Brain microvascular endothelial cell (primary cell): ENCODE data around the gene NXPH1.
A peak's percentile ranks its signal among the peaks of the same experiment; 100 is the strongest.

Experiments
- DNase-seq: peaks from one replicate; pipeline ENCODE4 v3.0.0-alpha.2; 2020
- H3K27ac ChIP-seq: fragments of 250-450 bp; sonication (Bioruptor Pico); 2 replicates; pipeline ENCODE4 v1.5.1; 2020; ENCODE audit warnings: mild to moderate bottlenecking, moderate library complexity
- H3K27me3 ChIP-seq: fragments of 250-450 bp; sonication (Bioruptor Pico); replicated peaks from 2 replicates; pipeline ENCODE4 v1.5.1; 2020; ENCODE audit warnings: mild to moderate bottlenecking
- H3K36me3 ChIP-seq: fragments of 250-450 bp; sonication (Bioruptor Pico); replicated peaks from 2 replicates; pipeline ENCODE4 v1.5.1; 2020; ENCODE audit warnings: mild to moderate bottlenecking
- H3K4me3 ChIP-seq: 2 replicates; pipeline ENCODE4 v1.5.1; 2011; ENCODE audit warnings: low read depth, mild to moderate bottlenecking, control low read depth, low read length, moderate library complexity
- in situ Hi-C: cut with HindIII; loops from 2 replicates; pipeline ENCODE4 v1.10.0; 2017; ENCODE audit warnings: low sequenced_read_pairs, low pct_ligation_motif_present
- TF ChIP-seq, protein P1 (sequence below): IDR thresholded peaks from 2 replicates; pipeline ENCODE4 v1.5.1; 2011; ENCODE audit warnings: low read depth, mild to moderate bottlenecking, moderate library complexity, low read length, control low read depth, inconsistent platforms; ENCODE audit errors: missing control alignments

NXPH1 gene

DNA sequence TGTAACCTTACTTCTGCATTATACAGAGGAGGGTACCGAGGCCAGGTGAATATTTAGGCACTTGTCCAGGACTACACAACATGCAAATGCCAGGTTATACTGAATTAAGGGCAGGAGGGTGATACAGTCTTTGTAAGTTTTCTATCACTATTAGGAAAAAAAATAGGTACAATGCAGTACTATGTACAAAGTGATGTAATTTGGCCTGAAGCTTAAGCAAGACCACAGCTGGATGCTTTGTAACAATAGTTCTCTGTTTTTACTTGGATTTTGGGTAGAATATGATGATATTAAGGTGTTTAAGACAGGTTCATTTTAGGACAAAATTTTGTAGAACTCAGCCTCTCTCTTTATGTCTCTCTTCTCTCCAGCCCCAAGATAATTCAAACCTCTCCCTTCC lies 2.8 kb upstream of the NXPH1 start:
- Histone ChIP-seq H3K4me3 (no peak overlapping the region), H3K36me3 (no peaks in the 10 kb centered on the region), H3K27me3 (peaks cover 30% of the 10 kb centered on the region), H3K27ac (no peak overlapping the region)
- DNase-seq, result no peak
- in situ Hi-C loops, result no loop called here
- TF ChIP-seq, protein P1, sequence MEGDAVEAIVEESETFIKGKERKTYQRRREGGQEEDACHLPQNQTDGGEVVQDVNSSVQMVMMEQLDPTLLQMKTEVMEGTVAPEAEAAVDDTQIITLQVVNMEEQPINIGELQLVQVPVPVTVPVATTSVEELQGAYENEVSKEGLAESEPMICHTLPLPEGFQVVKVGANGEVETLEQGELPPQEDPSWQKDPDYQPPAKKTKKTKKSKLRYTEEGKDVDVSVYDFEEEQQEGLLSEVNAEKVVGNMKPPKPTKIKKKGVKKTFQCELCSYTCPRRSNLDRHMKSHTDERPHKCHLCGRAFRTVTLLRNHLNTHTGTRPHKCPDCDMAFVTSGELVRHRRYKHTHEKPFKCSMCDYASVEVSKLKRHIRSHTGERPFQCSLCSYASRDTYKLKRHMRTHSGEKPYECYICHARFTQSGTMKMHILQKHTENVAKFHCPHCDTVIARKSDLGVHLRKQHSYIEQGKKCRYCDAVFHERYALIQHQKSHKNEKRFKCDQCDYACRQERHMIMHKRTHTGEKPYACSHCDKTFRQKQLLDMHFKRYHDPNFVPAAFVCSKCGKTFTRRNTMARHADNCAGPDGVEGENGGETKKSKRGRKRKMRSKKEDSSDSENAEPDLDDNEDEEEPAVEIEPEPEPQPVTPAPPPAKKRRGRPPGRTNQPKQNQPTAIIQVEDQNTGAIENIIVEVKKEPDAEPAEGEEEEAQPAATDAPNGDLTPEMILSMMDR, result no peak

DNA sequence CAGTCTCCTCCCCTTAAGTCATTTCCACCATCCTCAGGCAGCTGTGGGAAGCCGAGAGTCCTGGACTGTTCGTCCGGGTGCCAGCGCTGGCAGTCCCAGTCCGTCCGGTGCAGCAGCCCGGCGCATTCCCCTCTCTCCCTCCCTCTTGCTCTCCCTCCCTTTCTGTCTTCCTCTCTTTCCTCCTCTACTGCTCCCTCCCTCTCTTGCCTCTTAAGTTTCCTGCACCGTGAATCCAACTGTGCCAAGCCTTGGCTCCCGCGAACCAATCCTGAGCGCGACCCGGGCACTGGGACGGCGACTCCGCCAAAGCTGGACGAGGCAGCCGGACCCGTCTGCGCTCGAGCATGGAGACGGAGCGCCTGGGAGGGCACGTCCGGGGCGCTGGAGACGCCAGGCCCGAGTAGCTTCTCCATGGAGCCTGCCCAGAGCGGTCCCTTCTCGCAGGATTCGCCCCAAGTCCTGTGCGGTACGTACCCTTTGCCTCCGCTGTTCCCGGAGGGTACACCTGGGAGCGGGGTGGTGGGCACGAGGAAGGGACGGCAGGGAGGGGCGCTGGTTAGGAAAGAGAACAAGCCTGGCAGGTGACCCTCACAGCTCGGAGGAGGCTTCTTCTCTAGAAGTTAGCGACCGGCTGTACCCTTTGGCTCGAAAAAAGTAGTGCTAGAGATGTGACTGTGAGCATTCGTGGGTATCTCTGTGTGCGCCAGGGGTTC lies 1.0 kb downstream of the NXPH1 start:
- H3K4me3 ChIP-seq, result no peak overlapping the region
- no peak for DNase-seq
- no peak overlapping the region for H3K27ac ChIP-seq
- no peaks in the 10 kb centered on the region for H3K36me3 ChIP-seq
- in situ Hi-C loops, result no loop called here
- TF ChIP-seq, protein P1, result no peak
- peaks cover 43% of the 10 kb centered on the region for H3K27me3 ChIP-seq

DNA sequence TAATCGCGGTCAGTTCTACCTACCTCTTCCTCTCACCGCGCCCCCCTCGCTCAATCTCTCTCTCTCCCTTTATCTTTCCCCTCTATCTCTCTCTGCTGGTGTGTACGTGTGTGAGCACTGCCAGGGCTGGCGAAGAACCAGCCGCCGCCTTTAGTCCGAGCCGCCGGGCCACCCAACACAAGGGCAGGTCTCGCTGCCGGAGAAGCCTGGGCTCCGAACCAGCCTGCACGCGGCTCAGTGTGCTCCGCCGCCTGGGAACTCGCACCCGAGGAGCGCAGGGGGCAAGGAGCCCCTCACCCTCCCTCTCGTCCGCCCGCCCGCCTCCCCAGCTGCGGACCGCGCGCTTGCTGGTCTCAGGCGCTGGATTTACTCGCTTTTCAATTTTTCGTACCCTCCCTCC lies 1.7 kb downstream of the NXPH1 start:
- Histone ChIP-seq H3K27ac (no peak overlapping the region), H3K27me3 (peaks cover 43% of the 10 kb centered on the region), H3K4me3 (no peak overlapping the region), H3K36me3 (no peaks in the 10 kb centered on the region)
- TF ChIP-seq, protein P1, result no peak
- DNase-seq, result no peak
- in situ Hi-C loops, result no loop called here

DNA sequence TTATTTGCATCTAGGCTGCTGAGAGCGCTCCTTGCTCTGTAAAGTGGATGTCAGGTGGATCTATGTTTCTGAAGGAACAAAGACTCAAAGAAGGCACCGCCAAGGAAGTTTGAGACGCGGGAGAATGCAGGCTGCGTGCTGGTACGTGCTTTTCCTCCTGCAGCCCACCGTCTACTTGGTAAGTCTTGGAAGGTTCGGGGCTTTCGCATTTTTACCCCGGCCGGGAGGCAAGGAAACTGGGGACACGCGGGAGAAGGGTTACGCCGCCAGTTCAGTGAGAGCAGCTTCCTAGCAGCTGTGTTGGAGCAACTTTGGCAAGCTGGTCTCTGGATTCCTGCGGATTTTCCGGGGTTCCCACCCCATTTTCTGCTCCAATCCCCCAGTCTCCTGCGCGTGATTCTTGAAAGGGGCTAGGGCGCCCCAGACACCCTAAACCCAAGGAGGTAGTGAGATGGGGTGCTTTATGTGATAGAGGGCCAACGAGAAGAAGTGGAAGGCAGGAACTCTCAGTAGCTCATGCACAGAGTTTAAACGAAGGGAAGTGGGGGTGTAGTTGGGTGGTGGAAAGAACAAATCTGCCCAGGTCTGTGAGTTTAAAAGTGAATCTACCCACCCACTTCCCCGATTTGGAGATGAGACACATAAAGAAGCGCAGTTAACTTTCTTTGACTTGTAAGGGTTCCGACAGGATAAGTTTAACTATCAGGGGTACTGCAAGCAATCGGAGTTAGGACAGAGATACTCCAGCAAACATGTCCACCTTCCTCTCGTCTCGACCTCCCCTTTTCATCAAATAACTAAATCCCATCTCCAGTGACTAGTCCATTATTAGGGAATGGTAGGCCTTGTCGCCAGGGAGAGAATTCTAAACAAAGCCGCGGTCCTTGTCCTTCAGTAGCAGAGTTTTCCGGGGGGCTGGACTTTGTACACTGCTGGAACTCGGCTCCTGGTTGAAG lies 2.5 kb downstream of the NXPH1 start:
- Histone ChIP-seq H3K4me3 (no peak overlapping the region), H3K27me3 (peaks cover 43% of the 10 kb centered on the region), H3K27ac (no peak overlapping the region), H3K36me3 (no peaks in the 10 kb centered on the region)
- in situ Hi-C loops, result no loop called here
- DNase-seq, result no peak
- TF ChIP-seq, protein P1, result no peak

DNA sequence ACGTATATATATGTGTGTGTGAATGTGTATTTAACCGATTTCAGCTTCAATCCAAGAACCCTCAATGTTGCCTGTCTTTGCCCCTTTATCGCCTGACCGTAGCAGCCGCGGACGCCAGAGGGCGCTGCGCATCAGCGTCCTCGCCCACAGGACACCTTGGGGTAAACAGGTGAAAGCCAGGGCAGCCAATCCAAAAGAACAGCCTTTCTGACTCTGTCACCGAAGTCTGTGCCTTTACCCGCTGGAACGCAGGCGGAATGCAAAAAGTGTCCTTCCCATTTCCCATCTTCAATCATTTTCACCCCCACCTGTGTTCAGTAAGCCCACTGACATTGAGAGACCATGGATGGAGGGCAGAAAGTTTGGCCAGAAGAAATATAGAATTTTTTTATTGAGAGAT lies 3.6 kb downstream of the NXPH1 start:
- TF ChIP-seq, protein P1, result peak; percentile 81
- no peaks in the 10 kb centered on the region for H3K36me3 ChIP-seq
- no peak overlapping the region for H3K4me3 ChIP-seq
- H3K27me3 ChIP-seq, result peaks cover 51% of the 10 kb centered on the region
- no peak for DNase-seq
- in situ Hi-C loops, result no loop called here
- H3K27ac ChIP-seq, result no peak overlapping the region
